NCI-H526 treated with DMSO at 0.1 percent for 48 hours (cell line): ENCODE measurements around the gene USP9Y.
"Not testable (repeated sequence)": the region's sequence is repeated elsewhere in the genome, so short reads cannot be mapped to it uniquely, and the experiment has no call there.

Experiments used
- DNase-seq: peaks from one replicate; lab custom pipeline; 2025; lab: John Stamatoyannopoulos, UW

Gene USP9Y, protein sequence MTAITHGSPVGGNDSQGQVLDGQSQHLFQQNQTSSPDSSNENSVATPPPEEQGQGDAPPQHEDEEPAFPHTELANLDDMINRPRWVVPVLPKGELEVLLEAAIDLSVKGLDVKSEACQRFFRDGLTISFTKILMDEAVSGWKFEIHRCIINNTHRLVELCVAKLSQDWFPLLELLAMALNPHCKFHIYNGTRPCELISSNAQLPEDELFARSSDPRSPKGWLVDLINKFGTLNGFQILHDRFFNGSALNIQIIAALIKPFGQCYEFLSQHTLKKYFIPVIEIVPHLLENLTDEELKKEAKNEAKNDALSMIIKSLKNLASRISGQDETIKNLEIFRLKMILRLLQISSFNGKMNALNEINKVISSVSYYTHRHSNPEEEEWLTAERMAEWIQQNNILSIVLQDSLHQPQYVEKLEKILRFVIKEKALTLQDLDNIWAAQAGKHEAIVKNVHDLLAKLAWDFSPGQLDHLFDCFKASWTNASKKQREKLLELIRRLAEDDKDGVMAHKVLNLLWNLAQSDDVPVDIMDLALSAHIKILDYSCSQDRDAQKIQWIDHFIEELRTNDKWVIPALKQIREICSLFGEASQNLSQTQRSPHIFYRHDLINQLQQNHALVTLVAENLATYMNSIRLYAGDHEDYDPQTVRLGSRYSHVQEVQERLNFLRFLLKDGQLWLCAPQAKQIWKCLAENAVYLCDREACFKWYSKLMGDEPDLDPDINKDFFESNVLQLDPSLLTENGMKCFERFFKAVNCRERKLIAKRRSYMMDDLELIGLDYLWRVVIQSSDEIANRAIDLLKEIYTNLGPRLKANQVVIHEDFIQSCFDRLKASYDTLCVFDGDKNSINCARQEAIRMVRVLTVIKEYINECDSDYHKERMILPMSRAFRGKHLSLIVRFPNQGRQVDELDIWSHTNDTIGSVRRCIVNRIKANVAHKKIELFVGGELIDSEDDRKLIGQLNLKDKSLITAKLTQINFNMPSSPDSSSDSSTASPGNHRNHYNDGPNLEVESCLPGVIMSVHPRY (N-terminal part only)

DNA sequence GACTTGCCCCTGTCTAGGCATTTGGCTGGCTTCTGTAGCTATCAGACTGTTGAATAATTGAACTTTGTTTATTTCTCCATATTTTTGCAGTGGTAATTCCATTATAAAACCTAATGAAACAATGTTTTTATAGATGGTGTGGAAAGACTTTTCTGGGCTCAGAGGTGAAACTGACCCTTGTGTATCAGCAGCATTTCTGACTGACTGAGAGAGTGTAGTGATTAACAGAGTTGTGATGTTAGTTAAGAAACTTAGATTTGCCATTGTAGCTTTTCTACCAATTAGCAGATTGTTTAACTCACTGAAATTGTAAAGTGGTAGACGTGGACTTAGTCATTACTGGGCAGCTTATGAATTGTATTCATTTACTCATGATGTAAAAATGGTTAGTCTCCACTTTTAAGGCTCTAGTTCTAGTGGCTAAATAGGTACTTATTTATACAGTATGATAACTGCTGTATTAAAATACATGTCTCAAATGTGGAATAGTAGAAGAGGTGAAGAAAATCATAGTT, at the start of gene USP9Y:
Gene USP9Y (plus strand): TSS at position 51 of the 515 bp plus-strand sequence. CDS start 8,217 bp downstream, outside the sequence.
- DNase-seq = no peak

DNA sequence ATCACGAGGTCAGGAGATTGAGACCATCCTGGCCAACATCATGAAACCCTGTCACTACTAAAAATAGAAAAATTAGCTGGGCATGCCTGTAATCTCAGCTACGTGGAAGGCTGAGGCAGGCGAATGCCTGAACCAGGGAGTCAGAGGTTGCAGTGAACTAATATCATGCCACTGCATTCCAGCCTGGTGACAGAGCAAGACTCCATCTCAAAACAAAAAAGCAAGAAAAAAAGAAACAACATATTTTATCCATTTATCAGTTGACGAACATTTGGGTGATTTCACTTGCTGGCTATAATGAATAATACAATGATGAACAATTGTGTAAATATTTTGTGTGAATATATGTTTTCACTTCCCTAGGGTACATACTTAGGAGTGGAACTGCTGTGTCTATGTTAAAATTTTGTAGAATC, 49.4 kb upstream of the USP9Y start:
- no peak for DNase-seq

DNA sequence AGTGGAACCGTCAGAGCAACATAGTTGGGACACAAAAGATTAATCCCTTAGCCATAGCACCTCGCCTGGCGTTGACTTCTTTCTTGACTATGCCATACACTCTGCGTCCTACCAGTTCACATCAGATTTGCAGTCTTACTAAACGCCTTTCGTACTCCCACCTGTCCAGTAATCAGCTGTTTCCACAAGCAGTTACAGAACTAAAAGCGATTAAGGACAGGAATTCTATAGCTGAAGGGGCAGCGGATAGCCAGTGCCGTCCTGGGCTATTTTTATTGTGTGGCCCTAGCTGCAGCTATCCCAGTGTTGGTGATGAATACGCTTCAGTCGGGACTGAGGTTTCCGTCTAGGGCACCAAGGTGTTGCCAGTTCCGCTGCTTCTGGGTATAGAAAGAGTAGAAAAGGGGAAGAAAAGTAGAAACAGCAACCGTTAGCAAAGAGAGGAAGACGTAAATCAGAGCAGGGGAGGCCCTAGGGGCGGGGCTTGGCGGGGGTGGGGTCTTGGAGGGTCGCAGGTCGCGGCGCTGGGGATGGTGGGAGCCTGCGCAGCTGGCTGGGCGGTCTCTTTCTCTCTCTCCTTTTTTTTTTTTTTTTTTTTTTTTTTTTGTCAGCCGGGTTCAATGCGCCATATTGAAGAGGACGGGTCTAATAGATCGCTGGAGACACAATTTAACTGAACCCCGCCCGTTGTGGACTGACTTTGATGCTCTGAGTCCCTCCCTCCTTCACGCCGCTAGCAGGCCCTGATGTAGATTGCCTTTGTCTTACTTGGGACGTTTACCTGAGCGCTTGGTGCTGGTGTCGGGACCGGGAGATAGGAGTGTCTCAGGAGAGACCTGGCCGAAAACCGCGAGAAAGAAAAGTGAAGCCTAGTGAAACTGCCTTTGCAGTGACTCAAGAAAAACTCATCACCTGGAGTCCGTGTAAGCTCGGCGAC, 39.0 kb upstream of the USP9Y start:
- no peak for DNase-seq

DNA sequence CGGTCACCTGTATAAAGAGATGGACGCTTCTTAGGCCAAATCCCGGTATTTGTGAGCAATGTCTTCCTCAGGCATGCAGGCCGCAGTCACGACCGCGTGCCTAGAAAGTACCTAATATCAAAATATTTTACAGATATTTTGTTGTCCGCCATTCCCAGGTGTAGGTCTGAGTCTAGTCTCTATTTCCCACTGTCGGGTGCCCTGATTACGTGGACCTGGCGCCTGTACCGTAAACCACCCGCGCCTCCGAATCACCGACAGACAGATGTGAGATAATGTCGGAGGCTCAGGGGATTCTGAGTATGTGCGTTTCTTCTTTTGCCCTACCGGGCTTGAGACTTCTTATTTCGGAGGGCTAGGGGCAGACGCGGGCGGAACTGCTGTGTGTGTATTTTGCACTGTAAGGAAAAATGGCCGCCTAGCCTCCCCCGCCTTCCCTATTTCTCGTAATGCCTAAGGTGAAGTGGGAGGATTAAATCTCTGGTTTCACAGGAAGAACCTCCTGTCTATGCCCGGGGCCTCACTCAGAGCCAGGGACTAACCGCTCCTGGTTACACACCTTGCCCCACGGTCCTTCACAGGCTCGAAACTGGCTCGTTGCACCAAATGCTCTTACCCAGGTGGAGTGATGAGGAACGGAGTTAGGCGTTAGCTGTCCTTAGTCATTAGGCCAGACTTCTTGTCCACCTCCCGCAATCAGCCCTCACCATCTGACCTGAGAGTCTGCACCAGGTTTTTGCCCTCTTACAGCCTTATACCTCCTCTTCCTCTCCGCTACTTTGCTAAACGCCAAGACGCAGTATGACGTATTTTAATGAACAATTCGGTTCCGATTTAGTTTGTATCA, 38.1 kb upstream of the USP9Y start:
- peak; percentile 14 for DNase-seq

DNA sequence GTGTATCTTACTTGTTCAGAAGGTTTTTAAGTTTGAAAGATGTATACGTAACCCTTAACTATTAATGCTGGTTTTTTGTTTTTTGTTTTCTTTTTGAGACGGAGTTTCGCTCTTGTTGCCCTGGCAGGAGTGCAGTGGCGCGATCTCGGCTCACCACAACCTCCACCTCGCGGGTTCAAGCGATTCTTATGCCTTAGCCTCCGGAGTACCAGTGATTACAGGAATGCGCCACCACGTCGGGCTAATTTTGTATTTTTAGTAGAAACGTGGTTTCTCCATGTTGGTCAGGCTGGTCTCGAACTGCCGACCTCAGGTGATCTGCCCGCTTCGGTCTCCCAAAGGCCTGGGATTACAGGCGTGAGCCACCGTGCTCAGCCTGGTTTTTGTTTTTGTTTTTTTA, 37.2 kb upstream of the USP9Y start:
- not testable (repeated sequence) for DNase-seq

DNA sequence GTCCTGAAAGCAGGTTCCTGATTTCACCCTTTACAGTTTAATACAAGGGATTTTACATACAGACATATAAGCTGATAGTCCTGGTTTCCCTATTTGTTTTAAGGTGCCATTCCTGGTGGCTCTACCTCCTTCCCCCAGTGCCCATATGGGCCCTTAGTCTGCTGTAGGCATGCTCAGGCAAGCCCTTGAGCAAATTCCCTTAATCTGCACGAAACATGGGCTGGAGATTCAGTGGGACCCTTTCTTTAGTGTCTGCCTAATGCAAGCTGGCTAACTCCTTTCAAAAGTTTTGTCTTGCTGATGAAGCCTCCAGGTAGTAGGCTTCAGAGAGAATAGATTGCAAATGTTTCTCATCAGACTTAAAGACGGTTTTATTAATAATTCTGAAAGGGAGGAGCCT, 22.9 kb upstream of the USP9Y start:
- no peak for DNase-seq

DNA sequence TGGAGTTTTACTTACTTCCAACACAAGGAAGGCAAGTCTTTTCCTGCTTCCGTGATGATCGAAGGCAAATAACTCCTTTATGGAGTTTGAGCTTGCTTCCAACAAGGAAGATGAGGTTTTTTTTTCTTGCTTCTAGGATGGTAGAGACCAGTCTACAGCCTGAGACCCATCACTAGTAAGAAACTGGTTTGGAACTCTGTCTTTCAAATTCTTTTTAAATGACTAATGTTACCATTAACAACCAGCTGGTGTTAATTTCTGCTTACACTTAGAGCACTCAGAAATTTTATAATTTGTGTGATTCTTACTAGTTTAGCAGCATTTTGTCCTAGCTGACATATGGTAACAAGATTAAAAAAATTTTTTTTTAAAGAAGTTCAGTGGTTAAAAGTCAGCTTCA, 19.5 kb upstream of the USP9Y start:
- DNase-seq = no peak

DNA sequence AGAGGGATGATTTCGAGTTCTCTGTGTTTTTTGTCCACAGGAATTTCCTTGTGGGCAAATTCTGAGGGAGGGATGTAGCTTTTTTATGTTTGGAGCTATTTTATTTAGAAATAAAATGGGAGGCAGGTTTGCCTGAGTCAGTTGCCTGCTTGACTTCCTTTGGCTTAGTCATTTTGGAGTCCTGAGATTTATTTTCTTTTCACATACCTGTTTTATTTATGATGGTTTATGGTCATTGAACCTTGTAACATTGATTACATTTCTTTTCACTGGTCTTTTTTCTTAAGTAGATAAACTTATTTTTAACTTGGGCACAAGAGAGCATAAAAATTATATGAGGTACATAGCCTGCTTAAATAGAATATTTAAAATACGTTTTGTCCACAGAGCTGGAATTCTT, 12.7 kb upstream of the USP9Y start:
- DNase-seq = no peak

DNA sequence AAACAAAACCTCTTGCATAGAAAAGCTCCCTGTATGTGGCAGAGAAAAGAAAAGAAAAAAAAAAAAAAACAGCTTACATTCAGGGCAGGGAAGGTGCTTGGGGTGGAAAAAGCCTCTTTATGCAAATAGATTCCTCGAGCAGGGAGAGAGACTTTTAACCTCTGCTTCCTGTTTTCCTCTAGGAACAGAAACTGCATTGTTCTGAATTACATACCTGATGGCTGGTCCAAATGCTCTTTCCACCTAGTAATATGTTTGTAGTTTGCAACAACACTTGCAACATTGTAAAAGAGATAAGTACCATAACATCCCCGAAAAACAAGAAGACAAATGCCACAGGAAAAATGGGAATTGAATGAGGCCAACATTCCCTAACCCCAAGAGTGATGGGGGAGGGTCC, 944 bp upstream of the USP9Y start:
- DNase-seq = no peak

DNA sequence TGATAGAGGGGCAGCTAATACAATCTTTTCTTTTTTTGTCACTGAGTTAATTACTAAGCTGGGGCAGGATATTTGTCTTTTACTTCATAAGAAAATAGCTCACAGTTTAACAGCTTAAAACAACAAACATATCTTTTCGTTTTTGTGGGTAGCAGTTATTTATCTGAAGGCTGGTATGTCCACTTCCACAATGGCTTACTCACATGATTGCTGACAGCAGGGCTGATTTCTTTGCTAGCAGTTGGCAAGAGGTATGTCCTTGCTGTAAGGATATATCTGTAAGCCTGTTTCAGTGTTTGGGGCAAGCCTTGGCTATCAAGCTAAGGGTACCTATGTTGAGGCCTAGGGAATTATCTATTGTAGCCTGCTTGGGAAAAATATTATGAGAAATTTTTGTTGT, 1.1 kb downstream of the USP9Y start:
- no peak for DNase-seq

DNA sequence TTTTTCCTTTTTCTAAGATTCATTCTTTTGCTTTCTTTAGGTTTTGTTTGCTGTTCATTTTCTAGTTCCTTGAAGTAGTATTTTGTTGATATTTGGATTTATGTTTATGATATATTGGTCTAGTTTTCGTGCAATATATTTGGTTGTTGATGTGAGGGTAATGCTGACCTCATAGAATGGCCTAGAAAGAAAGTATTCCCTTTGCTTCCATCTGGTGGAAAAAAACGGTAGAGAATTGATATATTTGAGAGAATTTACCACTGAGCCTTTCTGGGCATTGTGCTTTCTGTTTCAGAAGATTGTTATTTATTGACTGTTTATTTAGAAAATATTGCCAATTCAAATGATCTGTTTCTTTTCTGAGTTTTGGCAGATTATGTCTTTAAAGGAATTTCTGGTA, 9.4 kb downstream of the USP9Y start:
- DNase-seq = no peak

DNA sequence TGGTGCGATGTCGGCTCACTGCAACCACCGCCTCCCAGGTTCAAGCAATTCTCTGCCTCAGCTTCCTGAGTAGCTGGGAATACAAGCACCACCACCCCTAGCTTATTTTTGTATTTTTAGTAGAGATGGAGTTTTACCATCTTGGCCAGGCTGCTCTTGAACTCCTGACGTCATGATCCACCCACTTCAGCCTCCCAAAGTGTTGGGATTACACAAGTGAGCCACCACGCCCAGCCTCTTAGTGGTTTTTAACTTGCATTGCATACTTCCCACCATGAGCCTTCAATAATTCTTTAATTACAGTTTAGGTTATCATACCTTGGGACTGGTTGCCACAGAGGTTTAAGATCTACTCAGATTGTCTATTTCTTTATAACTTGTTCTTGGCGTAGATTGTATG, 14.3 kb downstream of the USP9Y start:
- DNase-seq = no peak

DNA sequence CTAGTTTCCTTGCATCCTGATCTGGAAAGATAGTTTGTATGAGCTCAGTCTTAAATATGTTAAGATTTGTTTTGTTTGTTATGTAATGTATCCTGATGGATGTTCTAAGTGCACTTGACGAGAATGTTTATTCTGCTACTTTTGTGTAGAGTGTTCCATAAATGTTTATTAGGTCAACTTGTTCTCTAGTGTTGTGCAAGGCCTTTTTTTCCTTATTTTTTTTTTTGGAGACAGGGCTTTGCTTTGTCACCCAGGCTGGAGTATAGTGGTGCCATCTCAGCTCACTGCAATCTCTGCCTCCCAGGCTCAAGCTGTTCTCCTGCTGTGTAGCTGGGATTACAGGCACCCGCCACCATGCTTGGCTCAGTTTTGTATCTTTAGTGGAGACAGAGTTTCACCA, 28.7 kb downstream of the USP9Y start:
- no peak for DNase-seq

DNA sequence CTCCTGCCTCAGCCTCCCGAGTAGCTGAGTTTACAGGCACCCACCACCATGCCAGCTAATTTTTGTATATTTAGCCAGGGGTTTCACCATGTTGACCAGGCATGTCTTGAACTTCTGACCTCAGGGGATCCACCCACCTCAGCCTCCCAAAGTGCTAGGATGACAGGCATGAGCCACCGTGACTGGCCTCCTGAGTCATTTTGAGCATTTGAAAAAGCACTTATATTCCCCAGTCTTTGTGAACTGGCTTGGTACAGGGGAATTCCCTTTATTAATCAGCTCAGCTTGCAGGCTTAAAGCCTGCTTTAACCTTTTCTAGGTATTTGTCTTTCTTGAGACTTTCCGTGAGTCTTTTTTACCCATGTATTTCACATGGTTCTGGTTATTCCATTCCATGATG, 32.6 kb downstream of the USP9Y start:
- no peak for DNase-seq

DNA sequence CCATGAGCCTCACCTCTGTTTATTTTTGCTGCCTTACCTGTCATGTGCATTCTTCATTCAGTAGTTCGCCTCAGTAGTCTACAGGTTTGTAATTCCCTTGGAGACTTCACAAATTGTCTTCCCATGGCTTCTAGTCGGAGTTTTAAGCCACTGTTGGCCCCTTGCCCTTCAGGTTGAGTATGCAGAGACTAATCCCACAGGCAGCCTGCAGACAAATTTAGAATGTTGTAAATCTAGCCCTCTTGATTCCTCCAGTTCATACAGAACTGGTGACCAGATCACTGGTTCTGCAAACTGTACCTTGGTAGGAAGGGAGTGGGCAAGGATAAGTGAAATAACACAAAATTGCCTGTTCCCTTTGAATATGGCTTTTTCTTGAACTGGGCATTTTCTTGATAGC, 33.0 kb downstream of the USP9Y start:
- no peak for DNase-seq

DNA sequence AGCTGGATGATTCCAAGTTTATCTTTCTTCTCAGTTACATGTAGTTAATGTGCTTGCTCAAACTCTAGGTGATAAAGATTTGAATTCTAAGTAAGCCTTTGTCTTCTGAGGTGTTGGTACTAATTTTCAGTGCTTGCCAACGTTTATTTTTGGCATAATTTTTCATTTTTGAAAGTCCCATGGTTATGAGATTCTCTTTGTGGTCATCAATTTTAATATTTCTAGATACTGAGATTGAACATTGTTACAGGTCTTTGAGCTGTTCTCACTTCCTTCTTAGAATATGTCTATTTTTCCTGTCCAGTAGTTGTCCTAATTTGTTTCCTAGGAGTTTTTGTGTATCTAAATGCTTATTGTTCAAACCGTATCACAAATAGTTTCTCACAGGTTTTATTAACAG, 40.4 kb downstream of the USP9Y start:
- DNase-seq = no peak

DNA sequence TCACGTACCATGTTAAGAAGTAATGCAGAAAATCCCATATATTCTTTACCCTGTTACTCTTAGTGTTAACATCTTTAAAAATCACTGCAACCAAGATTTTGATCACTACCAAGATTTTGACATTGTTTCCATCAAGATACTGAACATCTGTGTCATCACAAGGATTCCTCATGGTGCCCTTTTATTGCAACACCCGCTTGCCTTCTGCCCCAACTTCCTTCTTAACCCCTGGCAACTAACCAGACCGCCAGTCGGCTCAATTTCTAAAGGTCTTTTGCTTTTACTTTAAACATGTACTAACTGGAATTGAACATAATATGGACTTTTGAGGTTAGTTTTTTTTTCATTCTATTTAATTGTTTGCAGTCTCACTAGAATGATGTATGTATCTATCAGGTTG, 41.7 kb downstream of the USP9Y start:
- DNase-seq = no peak

DNA sequence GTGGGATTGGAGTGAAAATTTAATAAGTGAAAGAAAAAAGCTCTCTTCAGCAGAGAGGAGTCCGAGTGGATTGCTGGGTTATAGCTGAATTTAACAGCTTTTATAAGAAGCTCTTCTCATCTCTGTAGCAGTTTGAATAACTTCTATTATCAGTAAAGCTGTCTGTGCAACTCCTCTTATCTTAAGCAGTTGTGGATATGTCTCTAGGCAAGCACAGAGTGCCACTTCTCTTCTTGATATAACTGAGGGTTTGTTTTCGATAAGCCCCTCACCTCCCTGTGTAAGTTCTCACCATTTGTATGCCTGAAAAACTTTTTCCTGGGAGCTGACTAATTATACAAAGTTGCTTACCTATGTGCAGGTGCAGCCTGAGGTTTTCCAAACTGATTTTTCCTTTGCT, 43.1 kb downstream of the USP9Y start:
- no peak for DNase-seq

DNA sequence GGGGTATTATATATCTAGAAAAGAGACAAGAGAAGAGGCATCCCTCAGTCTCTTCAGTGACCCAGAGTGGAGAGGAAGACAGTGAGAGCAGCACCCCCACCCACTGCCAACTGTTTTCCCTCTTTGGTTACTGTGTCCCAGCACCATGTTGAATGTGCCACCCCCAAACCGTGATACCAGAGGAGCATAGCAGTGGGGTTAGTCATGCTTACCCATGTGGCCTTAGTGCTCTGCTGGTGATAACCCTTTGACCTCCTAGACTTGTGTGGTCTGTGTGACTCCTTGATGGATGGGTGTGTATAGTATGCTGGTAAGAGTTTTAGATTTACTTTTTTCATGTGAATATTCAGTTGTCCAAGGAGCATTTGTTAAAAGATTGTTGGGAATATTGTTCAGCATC, 48.3 kb downstream of the USP9Y start:
- DNase-seq = no peak

DNA sequence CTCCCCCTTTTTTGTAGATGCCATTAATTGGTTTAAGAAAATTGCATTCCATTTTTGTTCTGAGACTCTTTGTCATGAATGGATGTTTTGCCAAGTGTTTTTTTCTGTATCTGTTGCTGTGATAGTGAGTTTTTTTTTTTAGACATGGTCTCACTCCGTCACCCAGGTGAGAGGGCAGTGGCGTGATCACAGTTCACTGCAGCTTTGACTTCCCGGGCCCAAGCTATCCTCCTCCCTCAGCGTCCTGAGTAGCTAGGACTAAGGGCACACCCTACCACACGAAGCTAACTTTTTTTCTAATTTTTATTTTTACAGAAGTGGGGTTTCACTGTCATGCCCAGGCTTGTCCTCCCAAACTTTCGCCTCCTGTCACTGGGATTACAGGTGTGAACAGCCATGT, 51.8 kb downstream of the USP9Y start:
- no peak for DNase-seq

DNA sequence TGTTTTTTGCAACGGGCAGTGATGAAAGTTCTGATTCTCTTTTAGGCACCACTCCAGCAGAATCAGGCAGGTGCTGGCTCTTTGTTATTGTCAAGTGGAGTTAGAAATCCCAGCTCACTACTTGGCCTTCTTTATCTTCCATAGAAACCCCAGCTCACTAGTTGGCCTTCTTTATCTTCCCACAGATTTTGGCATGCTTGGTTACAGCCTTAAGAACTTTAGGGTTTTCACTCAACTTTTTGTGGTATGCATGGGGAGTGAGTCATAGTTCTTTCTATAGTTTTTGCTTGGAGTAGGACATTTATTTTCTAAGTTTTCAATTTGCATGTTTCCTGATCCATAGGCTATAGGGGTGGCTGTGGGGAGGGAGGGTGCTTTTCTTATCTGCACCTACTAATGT, 55.0 kb downstream of the USP9Y start:
- no peak for DNase-seq
